OCI-LY7 (cell line): ENCODE data around the gene WDR18. TPM values are rescaled to one million over a fixed set of nuclear protein-coding genes. Genes with fewer than 3 reads are reported as not detected.

Experiments
- BruUV-seq: library from RNA; stranded (reverse); fragments of 400-500 nt; replicated peaks from 2 replicates; lab custom pipeline; 2021; lab: Mats Ljungman, UMichigan
- CTCF ChIA-PET: fragments of 300-600 bp; sonication (Branson Sonifier 250); formaldehyde crosslinking; loops from one replicate; lab custom pipeline; 2022; ENCODE audit warnings: antibody characterized with exemption; ENCODE audit not compliant: unreplicated experiment; lab: Charles Lee
- POLR2A ChIA-PET: fragments of 300-600 bp; sonication (Branson Sonifier 250); formaldehyde crosslinking; loops from one replicate; lab custom pipeline; 2022; ENCODE audit warnings: antibody characterized with exemption; lab: Charles Lee
- DNase-seq: peaks from one replicate; pipeline ENCODE4 v3.0.0-alpha.2; 2015; ENCODE audit warnings: low spot score
- H2AFZ ChIP-seq: fragments of 200-600 bp; sonication (generic), shearing (Covaris generic); 2 replicates; pipeline ENCODE4 v1.6.1; 2014; ENCODE audit warnings: mild to moderate bottlenecking, antibody characterized with exemption, low read length, moderate library complexity
- H3K27ac ChIP-seq: fragments of 200-600 bp; sonication (generic); 2 replicates; pipeline ENCODE4 v1.5.1; 2014; ENCODE audit warnings: mixed run types, low read depth, mild to moderate bottlenecking, moderate library complexity, low read length, inconsistent platforms; ENCODE audit not compliant: poor library complexity, severe bottlenecking
- H3K36me3 ChIP-seq: fragments of 200-600 bp; sonication (generic); 2 replicates; pipeline ENCODE4 v1.6.1; 2014; ENCODE audit warnings: mild to moderate bottlenecking, antibody characterized with exemption, low read length, moderate library complexity, mixed read lengths; ENCODE audit not compliant: insufficient read depth
- H3K4me1 ChIP-seq: fragments of 200-600 bp; sonication (generic); 2 replicates; pipeline ENCODE4 v1.5.1; 2014; ENCODE audit warnings: mild to moderate bottlenecking, low read length; ENCODE audit not compliant: insufficient read depth, poor library complexity, severe bottlenecking
- H3K4me2 ChIP-seq: fragments of 200-600 bp; sonication (generic); 2 replicates; pipeline ENCODE4 v1.6.1; 2014; ENCODE audit warnings: mild to moderate bottlenecking, low read length
- H3K4me3 ChIP-seq: fragments of 200-600 bp; sonication (generic); 2 replicates; pipeline ENCODE4 v1.5.1; 2014; ENCODE audit warnings: mild to moderate bottlenecking, low read depth, low read length; ENCODE audit not compliant: poor library complexity, severe bottlenecking
- H3K79me2 ChIP-seq: fragments of 200-600 bp; sonication (generic); 2 replicates; pipeline ENCODE4 v1.6.1; 2016; ENCODE audit warnings: low read depth, mild to moderate bottlenecking, low read length, moderate library complexity, mixed read lengths; ENCODE audit not compliant: insufficient read depth
- H3K9me2 ChIP-seq: fragments of 200-600 bp; sonication (generic); 2 replicates; pipeline ENCODE4 v1.6.1; 2016; ENCODE audit warnings: mild to moderate bottlenecking, low read length, mixed read lengths; ENCODE audit not compliant: insufficient read depth
- H3K9me3 ChIP-seq: fragments of 200-600 bp; sonication (generic); 2 replicates; pipeline ENCODE4 v1.6.1; 2014; ENCODE audit warnings: mild to moderate bottlenecking, mixed run types, low read length, mixed read lengths
- H4K20me1 ChIP-seq: fragments of 200-600 bp; sonication (generic); 2 replicates; pipeline ENCODE4 v1.6.1; 2014; ENCODE audit warnings: mild to moderate bottlenecking, antibody characterized with exemption, low read length, moderate library complexity, mixed read lengths; ENCODE audit not compliant: insufficient read depth
- EZH2phosphoT487 ChIP-seq: fragments of 200-600 bp; sonication (generic); IDR thresholded peaks from 2 replicates; pipeline ENCODE4 v1.6.1; 2018; ENCODE audit warnings: low read depth, borderline replicate concordance, mild to moderate bottlenecking, mixed run types, antibody characterized with exemption, low read length, moderate library complexity, mixed read lengths
- intact Hi-C: fragments of 100-400 bp; cut with micrococcal nuclease; formaldehyde crosslinking; loops from one replicate; pipeline ENCODE4 v1.10.0; 2022; ENCODE audit not compliant: unreplicated experiment
- total RNA-seq, 2 experiments: library from RNA; depleted of rRNA in 1 of 2; stranded (reverse); fragments of >200 nt in 1 of 2; shearing (Covaris generic) in 1 of 2; gene quantifications; 2 replicates each; pipeline ENCODE4 v1.2.3, GENCODE V29; 2014 to 2022
- TF ChIP-seq, protein P1 (sequence below): fragments of 200-600 bp; sonication (generic); conservative IDR thresholded peaks from 2 replicates; pipeline ENCODE4 v1.5.1; 2014; ENCODE audit warnings: mild to moderate bottlenecking, antibody characterized with exemption, low read length, moderate library complexity, mixed read lengths

WDR18 gene
- total RNA-seq, 2 experiments from 2014 or later = 51.4 to 74.7 TPM

DNA sequence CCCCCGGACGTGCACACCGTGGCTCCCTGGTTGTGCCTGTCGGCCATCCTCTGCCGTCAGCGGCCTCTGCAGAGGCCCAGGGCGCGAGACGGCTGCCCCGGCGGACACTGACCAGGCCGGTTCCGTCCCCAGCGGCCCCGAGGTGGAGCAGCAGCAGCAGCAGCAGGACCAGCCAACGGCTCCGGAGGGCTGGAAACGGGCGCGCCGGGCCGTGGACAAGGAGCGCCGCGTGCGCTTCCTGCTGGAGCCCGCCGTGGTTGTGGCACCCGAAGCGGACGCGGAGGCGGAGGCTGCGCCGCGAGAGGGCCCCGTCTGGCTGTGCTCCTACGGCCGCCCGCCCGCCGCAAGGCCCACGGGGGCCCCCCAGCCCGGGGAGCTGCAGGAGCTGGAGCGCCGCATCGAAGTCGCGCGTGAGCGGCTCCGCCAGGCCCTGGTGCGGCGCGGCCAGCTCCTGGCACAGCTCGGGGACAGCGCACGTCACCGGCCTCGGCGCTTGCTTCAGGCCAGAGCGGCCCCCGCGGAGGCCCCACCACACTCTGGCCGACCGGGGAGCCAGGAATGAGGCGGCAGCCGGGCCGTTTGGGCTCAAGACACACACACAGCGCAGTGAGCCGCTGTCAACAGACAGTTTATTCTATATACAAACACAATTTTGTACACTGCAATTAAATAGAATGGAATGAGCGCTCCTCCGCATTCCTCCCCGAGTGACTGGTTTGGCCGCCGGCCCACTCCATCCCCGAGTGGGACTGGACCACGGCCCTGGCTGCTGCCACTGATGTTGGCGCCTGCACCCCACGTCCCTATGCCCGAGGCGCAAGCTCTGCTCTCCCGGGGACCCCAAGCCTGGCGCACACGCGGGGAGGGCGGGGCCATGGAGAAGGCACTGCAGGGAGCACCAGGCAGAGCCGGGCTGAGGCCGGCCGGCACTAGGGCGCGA lies 25.2 kb downstream of the WDR18 start:
- CTCF ChIA-PET = no interaction called here
- Histone ChIP-seq H3K4me2 (no peak overlapping the region), H3K79me2 (no peaks in the 10 kb centered on the region), H3K4me1 (no peaks in the 10 kb centered on the region), H3K36me3 (peaks cover 70% of the 10 kb centered on the region), H3K27ac (no peak overlapping the region), H3K4me3 (no peak overlapping the region), H3K9me2 (no peaks in the 10 kb centered on the region), H2AFZ (no peak overlapping the region), H4K20me1 (no peaks in the 10 kb centered on the region), H3K9me3 (no peaks in the 10 kb centered on the region)
- POLR2A ChIA-PET = no interaction called here
- TF ChIP-seq, protein P1, sequence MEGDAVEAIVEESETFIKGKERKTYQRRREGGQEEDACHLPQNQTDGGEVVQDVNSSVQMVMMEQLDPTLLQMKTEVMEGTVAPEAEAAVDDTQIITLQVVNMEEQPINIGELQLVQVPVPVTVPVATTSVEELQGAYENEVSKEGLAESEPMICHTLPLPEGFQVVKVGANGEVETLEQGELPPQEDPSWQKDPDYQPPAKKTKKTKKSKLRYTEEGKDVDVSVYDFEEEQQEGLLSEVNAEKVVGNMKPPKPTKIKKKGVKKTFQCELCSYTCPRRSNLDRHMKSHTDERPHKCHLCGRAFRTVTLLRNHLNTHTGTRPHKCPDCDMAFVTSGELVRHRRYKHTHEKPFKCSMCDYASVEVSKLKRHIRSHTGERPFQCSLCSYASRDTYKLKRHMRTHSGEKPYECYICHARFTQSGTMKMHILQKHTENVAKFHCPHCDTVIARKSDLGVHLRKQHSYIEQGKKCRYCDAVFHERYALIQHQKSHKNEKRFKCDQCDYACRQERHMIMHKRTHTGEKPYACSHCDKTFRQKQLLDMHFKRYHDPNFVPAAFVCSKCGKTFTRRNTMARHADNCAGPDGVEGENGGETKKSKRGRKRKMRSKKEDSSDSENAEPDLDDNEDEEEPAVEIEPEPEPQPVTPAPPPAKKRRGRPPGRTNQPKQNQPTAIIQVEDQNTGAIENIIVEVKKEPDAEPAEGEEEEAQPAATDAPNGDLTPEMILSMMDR = no peak
- TF ChIP-seq EZH2phosphoT487 = no peak
- intact Hi-C loops = no loop called here
- TSS peak; percentile 92 for BruUV-seq
- DNase-seq = no peak

DNA sequence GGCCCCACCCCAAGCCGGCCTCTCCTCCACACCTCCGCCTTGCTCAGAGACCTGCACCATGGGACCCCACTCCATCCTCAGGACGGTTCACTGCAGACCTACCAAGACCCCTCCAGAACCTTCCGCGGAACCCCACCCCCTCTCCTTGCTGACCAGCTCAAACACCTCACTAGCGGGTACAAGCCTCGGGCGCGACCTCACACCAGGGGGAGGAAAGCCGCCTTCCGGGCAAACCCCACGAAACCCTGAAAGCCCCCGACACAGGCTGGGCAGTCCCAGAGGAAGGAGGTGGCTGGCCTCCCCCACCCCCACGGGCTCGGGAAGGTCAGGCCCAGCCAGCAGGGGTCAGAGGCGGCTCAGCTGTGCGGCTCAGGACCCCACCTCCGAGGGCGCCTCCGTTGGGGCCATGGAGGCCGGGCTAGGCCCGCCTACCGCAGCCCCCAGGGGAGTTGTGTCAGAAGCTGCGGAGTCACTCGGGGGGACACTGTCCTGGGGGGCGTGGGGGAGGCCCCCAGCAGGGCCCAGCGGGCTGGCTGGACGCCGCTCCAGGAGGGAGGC lies 25.9 kb downstream of the WDR18 start:
- intact Hi-C loops = no loop called here
- no TSS peak for BruUV-seq
- Histone ChIP-seq H3K27ac (no peak overlapping the region), H3K9me3 (no peaks in the 10 kb centered on the region), H3K4me3 (no peak overlapping the region), H2AFZ (no peak overlapping the region), H3K79me2 (peaks cover 4% of the 10 kb centered on the region; the same call in 1 of the 2 replicates), H3K36me3 (peaks cover 78% of the 10 kb centered on the region), H3K4me2 (no peak overlapping the region), H3K9me2 (no peaks in the 10 kb centered on the region), H3K4me1 (no peaks in the 10 kb centered on the region), H4K20me1 (no peaks in the 10 kb centered on the region)
- no peak for DNase-seq
- ChIA-PET POLR2A (no interaction called here), CTCF (no interaction called here)
- no peak for TF ChIP-seq EZH2phosphoT487
- TF ChIP-seq, protein P1 = no peak
